ENCODE data around the gene OR2A5. TPM values are rescaled to one million over a fixed set of nuclear protein-coding genes. Genes with fewer than 3 reads are reported as not detected.

Gene OR2A5
- total RNA-seq, 1 donor from 2014 or later = not detected

GRCh38 chr7:144020340-144020739 lies 28.4 kb upstream of the OR2A5 start:
- H3K36me3 ChIP-seq (ENCODE audit: control insufficient read depth, insufficient read depth, low read length) = no peaks in the 10 kb centered on the region
- H3K4me3 ChIP-seq (ENCODE audit: low read depth, low read length) = no peak overlapping the region
- H3K27me3 ChIP-seq (ENCODE audit: control insufficient read depth, insufficient read depth, low read length) = no peaks in the 10 kb centered on the region
- DNase-seq (ENCODE audit: low read depth) = no peak
- no peak for TF ChIP-seq CTCF (IDR thresholded peaks at IDR 0.05; ENCODE audit: insufficient read depth, low read length, poor library complexity, severe bottlenecking)

- H3K36me3 ChIP-seq (ENCODE audit: control insufficient read depth, insufficient read depth, low read length) = no peaks in the 10 kb centered on the region
- TF ChIP-seq CTCF (IDR thresholded peaks at IDR 0.05; ENCODE audit: insufficient read depth, low read length, poor library complexity, severe bottlenecking) = no peak
These were observed 26.6 kb upstream of the OR2A5 start for GRCh38 chr7:144022169-144022568.

GRCh38 chr7:144023171-144023827 lies 25.4 kb upstream of the OR2A5 start:
- TF ChIP-seq CTCF (IDR thresholded peaks at IDR 0.05; ENCODE audit: insufficient read depth, low read length, poor library complexity, severe bottlenecking) = no peak
- Histone ChIP-seq H3K36me3 (ENCODE audit: control insufficient read depth, insufficient read depth, low read length) (no peaks in the 10 kb centered on the region), H3K4me3 (ENCODE audit: low read depth, low read length) (no peak overlapping the region), H3K27me3 (ENCODE audit: control insufficient read depth, insufficient read depth, low read length) (no peaks in the 10 kb centered on the region)
- no peak for DNase-seq (ENCODE audit: low read depth)

More at GRCh38 chr7:144022169-144022568, 26.6 kb upstream of the OR2A5 start:
- Histone ChIP-seq H3K4me3 (ENCODE audit: low read depth, low read length) (no peak overlapping the region), H3K27me3 (ENCODE audit: control insufficient read depth, insufficient read depth, low read length) (no peaks in the 10 kb centered on the region)
- DNase-seq (ENCODE audit: low read depth) = no peak

- TF ChIP-seq CTCF (IDR thresholded peaks at IDR 0.05; ENCODE audit: insufficient read depth, low read length, poor library complexity, severe bottlenecking) = no peak
- Histone ChIP-seq H3K36me3 (ENCODE audit: control insufficient read depth, insufficient read depth, low read length) (no peaks in the 10 kb centered on the region), H3K27me3 (ENCODE audit: control insufficient read depth, insufficient read depth, low read length) (no peaks in the 10 kb centered on the region), H3K4me3 (ENCODE audit: low read depth, low read length) (no peak overlapping the region)
- DNase-seq (ENCODE audit: low read depth) = no peak
These were observed 24.5 kb upstream of the OR2A5 start for GRCh38 chr7:144024213-144024612.

GRCh38 chr7:144026203-144026883 lies 22.4 kb upstream of the OR2A5 start:
- no peak overlapping the region for H3K4me3 ChIP-seq (ENCODE audit: low read depth, low read length)
- DNase-seq (ENCODE audit: low read depth) = no peak
- no peaks in the 10 kb centered on the region for H3K27me3 ChIP-seq (ENCODE audit: control insufficient read depth, insufficient read depth, low read length)
- no peaks in the 10 kb centered on the region for H3K36me3 ChIP-seq (ENCODE audit: control insufficient read depth, insufficient read depth, low read length)
- no peak for TF ChIP-seq CTCF (IDR thresholded peaks at IDR 0.05; ENCODE audit: insufficient read depth, low read length, poor library complexity, severe bottlenecking)
